Glomerular visceral epithelial cell (primary cell): Measurements from ENCODE around the gene PDE4D.
"Not testable (repeated sequence)": the region's sequence is repeated elsewhere in the genome, so short reads cannot be mapped to it uniquely, and the experiment has no call there.

ENCODE experiments used
- DNase-seq: peaks from one replicate; pipeline ENCODE4 v3.0.0-alpha.2; 2016; ENCODE audit errors: extremely low spot score

PDE4D gene

GRCh38 chr5:59471463-59471862, 422.1 kb downstream of the PDE4D start:
- DNase-seq, result no peak

- DNase-seq, result no peak
Measured at GRCh38 chr5:59467969-59468368, 425.6 kb downstream of the PDE4D start.

- no peak for DNase-seq
Measured at GRCh38 chr5:59466271-59466670, 427.3 kb downstream of the PDE4D start.

GRCh38 chr5:59464969-59465368, 428.6 kb downstream of the PDE4D start:
- no peak for DNase-seq

GRCh38 chr5:59463618-59464166, 429.8 kb downstream of the PDE4D start:
- DNase-seq, result not testable (repeated sequence)

DNA sequence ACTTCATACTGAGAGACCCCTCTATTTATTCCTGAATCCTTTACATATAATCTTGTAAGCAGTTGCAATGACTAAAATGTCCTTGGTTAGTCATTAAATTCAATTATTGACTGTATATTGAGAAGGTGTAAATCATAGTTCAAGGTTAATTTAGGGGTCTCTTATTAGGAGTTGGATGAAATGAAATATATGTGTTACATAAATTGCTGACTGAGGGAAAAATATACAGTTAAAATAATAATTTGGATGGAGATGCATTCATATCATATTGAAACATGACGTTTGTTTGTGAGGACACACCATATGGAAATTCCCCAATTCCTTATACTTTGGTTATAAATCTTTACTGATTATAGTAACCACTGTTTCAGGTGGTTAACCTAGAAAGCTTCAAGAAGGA, 430.6 kb downstream of the PDE4D start:
- no peak for DNase-seq

DNA sequence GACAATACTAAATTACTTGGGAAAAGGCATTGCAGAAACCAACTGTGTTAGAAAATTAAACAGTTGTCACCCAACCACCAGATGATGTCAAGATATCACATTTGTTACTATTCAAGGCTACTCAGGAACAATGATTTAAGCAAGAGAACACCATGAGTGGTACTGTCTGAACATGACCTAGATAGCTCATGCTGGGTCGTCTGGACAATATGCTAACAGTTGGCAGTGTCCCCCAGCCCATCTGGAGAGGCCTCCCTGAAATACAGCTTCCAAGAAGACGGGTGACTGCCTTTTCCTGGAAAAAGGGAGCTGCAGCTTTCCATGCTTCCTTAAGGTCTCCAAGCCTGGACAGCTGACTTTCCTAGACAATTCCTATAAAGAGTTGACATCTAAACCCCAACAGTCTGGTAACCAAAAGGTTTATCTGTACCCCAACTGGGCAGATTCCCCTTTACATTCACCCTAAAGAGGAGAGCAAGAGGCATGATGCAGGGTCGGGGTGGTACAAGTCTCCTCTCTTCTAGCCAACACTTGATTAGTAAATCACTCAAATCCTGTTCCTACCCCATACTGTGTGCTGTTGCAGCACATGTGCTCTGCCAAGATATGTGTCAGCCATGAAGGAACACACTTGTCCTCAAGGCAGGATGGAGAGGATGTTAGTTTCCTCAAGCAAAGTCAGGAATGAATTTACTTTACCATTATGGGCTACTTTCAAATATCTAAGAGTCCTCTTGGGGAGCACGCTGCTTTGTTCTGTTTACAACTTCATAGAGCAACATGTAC, 433.0 kb downstream of the PDE4D start:
- no peak for DNase-seq

DNA sequence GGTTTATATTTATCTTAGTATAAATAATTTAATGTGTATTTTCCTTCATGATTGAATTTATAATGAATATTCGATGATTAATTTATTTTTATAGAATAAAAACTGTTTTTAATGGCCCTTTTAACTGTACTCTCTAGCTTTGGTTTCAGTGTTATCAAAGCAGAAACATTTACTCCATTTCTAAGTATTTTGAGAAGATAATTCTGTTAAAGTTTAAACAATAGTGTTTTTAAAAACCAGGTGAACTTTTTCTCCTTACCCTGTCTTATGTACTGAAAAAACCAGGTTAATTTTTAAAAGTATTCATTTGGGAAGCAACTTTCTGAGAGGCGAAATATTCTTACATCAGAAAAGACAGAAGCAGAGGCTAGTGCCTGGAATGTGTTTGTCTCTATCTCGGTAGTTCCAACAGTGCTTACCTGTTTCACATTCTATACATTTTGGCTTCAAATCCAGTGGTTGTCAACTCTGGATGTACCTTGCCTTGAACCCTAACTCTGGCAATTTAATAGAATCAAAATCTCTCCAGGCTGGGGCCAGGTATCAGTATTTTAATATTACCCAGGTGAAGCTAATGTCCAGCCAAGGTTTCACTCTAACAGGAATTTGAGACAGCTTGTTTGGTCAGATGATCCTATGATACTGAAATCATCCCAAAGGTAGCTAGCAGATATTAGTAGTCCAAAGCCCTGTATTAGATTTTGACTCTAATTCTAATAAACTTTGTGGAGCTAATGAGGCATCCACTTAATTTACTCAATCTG, 434.4 kb downstream of the PDE4D start:
- no peak for DNase-seq

DNA sequence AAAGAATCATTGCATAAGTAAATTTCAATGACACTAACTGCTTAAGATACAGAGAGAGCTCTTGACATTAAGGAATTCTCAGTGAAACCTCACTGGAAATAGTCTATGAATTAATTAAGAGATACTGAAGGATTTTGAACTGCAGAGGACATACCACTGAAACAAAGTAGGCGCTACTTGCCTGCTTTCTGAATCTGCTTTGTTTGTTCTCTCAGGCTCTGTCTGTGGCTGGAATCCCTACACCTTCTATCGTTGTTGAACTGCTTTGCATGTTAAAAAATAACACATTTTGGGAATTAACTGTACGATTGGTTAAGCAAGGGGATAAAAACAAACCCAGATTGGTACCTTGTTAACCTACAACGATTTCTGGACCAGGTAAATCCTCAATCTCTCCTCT, 435.2 kb downstream of the PDE4D start:
- DNase-seq, result no peak

- no peak for DNase-seq
Measured at GRCh38 chr5:59449905-59450644, 443.5 kb downstream of the PDE4D start.

DNA sequence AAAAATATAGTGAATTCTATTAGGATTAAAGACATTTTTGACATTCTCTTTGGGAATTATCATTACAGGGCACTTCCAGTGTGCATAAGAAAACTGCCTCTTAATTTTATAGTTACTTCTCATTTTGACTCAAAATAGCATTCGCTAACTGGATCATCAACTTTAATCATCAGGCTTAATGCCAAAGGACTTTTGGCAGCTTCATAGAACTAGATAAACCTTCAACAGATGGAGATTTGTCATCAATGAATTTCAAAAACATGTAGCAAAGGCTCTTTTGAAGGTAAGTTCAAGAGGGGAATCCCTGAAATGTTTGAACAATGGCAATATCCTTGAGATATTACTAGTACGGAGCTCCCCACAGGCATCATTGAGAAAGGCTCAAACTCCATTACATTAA, 447.2 kb downstream of the PDE4D start:
- no peak for DNase-seq

- peak; percentile 59 for DNase-seq
Measured at GRCh38 chr5:59445741-59446140, 447.8 kb downstream of the PDE4D start.

GRCh38 chr5:59439303-59439702, 454.2 kb downstream of the PDE4D start:
- DNase-seq, result no peak

- no peak for DNase-seq
Measured at GRCh38 chr5:59437176-59437575, 456.4 kb downstream of the PDE4D start.

GRCh38 chr5:59436364-59437148, 457.0 kb downstream of the PDE4D start:
- DNase-seq, result no peak

DNA sequence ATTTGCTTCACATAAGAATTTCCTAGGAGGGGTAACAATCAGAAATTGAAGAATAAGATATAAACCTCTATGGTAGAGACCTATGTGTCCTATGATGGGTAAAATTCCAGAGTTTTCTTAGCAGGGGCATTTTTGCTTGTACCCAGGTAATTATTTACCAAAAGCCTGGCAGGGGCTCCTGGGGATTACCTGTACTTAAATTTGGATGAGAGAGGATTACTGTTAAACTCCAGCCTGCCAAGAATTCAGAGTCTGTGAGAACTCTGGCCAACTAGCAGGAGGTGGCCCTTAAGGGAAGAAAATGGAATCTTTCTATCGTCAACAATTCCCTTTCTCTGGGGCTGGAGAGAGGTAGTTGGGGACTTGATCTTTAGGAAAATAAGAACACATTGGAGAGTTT, 460.4 kb downstream of the PDE4D start:
- DNase-seq, result no peak

DNA sequence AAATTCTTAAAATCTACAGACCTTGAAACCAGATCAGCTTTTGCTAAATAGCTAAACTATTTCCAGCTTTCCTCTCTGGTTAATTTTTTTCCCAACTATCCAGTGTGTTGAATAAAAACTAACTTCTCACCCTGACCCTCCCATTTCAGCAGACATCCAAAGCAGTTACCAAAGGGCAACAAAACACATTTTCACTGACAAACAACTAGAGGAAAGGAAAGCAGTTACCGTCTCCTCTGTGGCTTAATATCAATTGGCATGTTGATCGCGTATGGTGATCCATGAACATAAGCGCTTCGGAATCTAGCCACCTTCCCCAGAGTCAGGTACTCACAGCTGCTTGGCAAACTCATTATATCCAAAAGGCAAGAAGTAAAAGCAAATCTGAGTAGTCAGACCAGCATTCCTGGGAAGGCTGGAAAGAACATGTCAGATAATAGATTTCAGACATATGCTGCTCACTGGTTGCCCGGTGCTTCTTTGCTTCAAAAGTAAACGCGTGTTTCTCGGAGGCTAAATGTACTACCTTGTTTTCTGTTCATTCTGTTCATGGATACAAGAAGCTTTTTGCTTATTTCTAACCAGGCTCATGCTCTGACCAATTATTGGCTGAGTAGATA, 463.4 kb downstream of the PDE4D start:
- DNase-seq, result peak; percentile 35

DNA sequence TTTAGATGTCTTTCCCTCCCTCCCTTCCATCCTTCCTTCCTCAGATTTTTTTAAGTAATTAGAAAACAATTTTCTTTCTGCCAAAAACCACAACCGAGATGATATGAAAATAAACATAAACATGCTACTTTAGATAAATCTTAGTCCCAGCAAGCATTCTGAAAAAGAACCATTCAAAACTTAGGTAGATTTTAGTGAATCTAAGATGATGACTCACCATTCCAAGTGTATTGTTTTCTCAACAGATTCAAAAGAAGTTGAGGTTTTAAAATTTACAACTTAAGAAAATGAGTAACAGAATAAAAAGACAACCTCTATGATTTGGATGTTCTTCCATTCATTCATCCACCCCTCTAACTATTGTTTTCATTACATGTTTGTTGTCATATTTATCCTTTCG, 465.1 kb downstream of the PDE4D start:
- no peak for DNase-seq

GRCh38 chr5:59424515-59424914, 469.0 kb downstream of the PDE4D start:
- DNase-seq, result no peak

DNA sequence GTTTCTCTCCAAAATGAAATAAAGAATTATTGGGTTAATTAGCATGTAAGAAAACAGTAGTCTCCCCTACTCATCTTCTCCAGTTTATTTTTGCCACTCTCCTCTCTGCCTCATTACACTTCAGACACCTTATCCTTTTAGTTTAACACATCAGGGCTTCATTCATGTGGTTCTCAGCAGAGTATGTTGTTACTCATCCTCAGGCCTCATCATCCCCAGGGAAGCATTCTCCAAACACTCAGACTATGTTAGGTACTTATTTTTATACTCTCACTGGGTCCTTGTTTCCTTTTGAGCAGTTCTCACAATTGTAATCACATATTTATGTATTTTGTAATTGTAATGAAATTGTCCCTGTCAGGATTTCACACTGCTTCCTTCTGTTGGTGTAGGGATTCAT, 470.5 kb downstream of the PDE4D start:
- DNase-seq, result peak; percentile 31
